GM20431 (cell line): ENCODE data around the gene CDC14A.

Experiments
- in situ Hi-C: fragments of 300-500 bp; cut with MseI, MboI; formaldehyde crosslinking; loops from one replicate; pipeline ENCODE4 v1.15.0; 2020; ENCODE audit warnings: low sequenced_read_pairs; ENCODE audit not compliant: unreplicated experiment

The CDC14A gene

DNA sequence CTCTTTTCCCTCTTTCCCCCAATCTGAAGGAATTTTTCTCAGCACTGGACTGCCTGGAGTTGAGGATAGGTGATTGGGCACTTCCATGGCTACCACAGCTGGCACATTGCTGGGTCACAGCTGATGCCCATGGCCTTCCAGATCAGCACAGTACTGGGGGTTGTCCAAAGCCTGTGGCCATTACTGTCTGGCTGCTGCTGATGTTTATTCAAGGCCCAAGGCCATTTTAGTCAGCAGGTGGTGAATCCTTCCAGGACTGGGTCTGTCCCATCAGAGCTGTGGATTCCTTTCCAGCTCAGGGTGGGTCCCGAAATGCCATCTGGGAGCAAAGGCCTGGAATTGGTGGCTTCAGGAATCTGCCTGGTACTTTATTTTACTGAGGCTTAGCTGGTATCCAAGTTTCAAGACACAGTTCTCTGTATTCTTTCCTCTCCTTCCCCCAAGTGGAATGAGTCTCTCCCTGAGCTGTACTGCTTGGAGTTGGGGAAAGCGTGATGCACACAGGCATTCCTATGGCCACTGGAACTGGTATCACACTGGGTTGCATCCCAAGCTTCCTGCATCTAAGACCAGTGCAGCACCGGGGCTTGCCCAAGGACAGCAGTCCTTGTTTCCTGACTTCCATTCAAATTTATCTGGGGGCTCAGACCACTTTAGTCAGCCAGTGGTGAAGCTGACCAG is 204.8 kb downstream of the CDC14A start:
- in situ Hi-C loops = no loop called here

DNA sequence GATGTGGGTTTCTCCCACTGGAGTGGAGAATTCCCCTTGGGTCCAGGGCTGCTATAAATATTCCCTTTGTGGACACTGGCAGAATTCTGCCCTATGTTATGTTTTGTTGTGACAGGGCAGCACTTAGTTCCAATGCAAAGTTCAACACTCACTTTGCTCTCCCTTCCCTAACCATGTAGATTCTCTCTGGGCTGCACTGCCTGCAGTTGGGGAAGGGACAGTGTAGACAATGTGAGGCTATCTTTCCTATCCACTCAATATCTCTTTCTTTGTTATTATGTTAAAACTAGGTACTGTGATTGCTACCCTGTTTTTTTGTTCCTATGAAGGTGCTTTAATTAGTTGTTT is 205.3 kb downstream of the CDC14A start:
- in situ Hi-C loops = no loop called here

DNA sequence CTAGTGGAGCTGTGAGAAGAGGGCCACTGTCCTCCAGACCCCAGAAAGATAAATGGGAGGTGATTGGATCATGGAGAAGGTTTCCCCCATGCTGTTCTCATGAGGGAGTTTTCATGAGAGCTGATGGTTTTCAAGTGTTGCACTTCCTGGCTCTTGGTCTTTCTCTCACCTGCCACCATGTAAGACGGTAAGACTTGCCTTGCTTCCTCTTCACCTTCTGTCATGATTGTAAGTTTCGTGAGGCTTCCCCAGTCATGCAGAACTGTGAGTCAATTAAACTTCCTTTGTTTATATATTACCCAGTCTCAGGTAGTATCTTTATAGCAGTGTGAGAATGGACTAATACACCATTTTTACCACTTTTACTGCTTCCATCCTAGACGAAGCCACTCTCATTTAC is 213.2 kb downstream of the CDC14A start:
- in situ Hi-C loops = no loop called here

DNA sequence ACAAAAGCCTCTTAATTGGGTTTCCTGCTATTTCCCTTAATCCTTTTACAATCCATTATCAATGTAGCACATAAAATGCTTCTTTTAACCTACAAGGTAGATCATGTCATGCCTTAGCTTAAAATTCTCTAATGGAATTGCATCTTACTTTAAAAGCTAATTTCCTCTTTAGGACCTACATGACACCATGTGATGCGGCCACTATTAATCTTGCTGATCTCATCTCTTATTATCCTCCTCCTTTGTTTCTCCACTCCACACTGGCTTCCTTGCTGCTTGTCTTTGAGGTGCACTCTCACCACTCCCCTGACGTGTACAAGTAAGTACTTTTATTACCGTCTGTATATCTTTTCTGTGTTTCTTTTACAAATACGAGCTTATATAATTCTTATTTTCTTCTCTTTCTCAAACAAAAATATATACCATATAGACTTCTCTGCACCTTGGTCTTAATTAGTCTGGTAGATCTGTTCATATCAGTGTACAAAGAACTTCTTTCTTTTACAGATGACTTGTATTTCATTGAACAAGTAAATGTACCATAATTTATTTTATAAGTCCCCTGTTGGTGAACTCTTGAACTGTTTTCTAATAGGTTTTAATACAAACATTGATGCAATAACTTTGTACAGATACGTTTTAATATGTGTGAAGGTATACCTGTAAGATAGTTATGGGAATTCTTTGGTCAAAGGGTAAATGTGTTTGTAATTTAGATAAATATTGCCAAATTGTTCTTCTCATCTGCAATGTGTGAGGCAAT is 213.8 kb downstream of the CDC14A start:
- in situ Hi-C loops = no loop called here

DNA sequence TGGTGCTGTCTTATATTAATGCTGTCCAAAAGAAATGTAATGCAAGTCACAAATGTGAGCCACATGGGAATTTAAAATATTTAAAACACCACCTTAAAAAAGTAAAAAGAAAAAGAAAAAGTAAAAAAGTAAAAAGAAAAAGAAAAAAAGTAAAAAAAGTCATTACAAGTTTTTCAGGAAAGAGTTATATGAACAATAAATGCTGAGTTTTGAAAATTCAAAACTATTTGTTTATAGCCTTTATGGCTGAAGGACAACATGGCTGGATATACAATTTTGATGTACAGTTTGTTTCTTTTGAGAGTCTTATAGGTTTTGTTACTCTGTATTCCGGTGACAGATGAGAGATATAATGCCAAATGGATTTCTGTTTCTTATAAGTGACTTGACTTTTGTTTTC is 214.8 kb downstream of the CDC14A start:
- in situ Hi-C loops = no loop called here
